Skeletal muscle satellite cell (primary cell): ENCODE data around the gene ARHGAP15.

Experiments used
- H3K27me3 ChIP-seq: 2 replicates; pipeline ENCODE4 v1.7.0; 2013; ENCODE audit warnings: low read length; ENCODE audit not compliant: control insufficient read depth, insufficient read depth
- H3K36me3 ChIP-seq: 2 replicates; pipeline ENCODE4 v1.7.0; 2013; ENCODE audit warnings: mild to moderate bottlenecking, control low read depth, low read length; ENCODE audit not compliant: insufficient read depth
- H3K4me1 ChIP-seq: 2 replicates; pipeline ENCODE4 v1.7.0; 2013; ENCODE audit warnings: low read length; ENCODE audit not compliant: control insufficient read depth, insufficient read depth
- H3K4me2 ChIP-seq: 2 replicates; pipeline ENCODE4 v1.7.0; 2013; ENCODE audit warnings: mild to moderate bottlenecking, low read length
- H3K4me3 ChIP-seq: 2 replicates; pipeline ENCODE4 v1.7.0; 2013; ENCODE audit warnings: low read length
- H3K9ac ChIP-seq: 2 replicates; pipeline ENCODE4 v1.7.0; 2013; ENCODE audit warnings: mild to moderate bottlenecking, low read depth, low read length, moderate library complexity
- H3K9me3 ChIP-seq: replicated peaks from 2 replicates; pipeline ENCODE4 v1.7.0; 2013; ENCODE audit warnings: mild to moderate bottlenecking, control low read depth, low read length

ARHGAP15 gene

DNA sequence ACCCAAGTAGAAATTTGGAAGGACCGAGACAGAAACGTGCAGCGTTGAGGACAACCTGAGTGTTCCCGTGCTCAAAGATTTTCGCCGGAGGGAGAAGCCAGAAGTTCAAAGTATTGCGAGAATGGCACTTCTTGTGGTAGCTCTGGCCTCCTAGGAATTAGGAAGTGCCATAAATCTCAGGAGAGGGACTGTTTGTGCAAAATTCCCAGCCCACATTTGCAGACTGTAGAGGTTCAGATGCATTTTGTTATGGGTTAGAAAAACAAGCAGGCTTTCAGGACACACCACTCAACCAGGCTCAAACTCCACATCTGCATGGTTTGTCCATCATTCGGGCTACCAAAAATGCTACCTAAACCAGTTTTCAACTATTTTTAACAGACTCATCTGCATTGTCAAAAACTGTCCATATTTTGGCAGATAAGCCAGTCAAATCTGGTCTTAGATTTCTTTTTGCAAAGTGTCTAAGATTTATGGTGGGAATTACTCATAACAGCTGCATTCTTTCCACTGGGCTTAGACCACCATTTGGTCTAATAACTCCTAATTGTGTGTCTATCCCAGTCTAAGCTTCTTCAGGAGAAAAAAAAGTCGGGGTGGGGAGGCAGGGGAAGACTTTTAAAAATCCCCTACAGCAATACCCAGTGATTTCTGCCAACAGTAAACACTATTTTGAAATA is 422.9 kb downstream of the ARHGAP15 start:
- no peak overlapping the region for H3K4me3 ChIP-seq
- H3K36me3 ChIP-seq = no peaks in the 10 kb centered on the region
- H3K9ac ChIP-seq = no peak overlapping the region
- H3K4me1 ChIP-seq = peaks cover 7% of the 10 kb centered on the region
- H3K4me2 ChIP-seq = peak overlapping the region; percentile 39
- H3K9me3 ChIP-seq = no peaks in the 10 kb centered on the region
- H3K27me3 ChIP-seq = no peaks in the 10 kb centered on the region

DNA sequence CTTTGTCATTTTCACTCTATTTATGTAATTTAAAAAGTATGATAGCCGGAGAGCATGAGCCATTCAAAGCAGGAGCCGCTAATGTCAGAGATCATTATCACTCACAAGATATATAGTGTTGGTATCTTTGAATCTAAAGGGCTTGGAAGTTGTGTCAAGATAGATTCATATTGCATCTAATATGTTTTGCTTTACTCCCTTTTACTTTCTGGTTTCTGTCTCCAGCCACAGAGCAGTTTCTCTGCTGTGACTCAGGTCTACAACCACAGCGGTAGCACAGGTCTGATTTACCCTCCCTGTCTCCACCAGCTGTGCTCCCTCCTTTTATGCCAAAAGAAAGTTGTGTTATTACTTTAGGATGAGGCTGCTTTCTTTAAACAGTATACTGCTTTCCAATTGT is 424.0 kb downstream of the ARHGAP15 start:
- Histone ChIP-seq H3K36me3 (no peaks in the 10 kb centered on the region), H3K9me3 (no peaks in the 10 kb centered on the region), H3K4me3 (no peak overlapping the region), H3K9ac (no peak overlapping the region), H3K4me1 (peaks cover 7% of the 10 kb centered on the region), H3K4me2 (no peak overlapping the region), H3K27me3 (no peaks in the 10 kb centered on the region)

DNA sequence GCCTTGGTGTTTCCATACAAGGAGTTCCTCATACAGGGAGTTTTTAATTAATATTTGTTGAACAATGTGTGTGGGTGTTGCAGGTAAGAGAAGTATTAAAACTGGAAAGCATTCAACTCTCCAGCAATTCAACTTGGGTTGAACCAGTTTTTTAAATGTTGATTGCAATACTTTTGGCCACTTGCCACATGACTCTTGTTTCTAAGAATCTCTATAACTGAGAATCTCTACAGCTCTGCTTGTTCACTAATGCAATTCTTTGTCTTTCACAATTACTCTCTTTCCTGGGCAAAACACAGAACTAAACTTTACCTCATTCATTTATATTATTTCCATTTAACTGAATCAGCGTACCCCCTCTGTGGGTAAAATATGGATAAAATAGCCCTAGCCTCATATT is 429.4 kb downstream of the ARHGAP15 start:
- peaks cover 6% of the 10 kb centered on the region for H3K4me1 ChIP-seq
- H3K4me3 ChIP-seq = no peak overlapping the region
- no peaks in the 10 kb centered on the region for H3K9me3 ChIP-seq
- H3K36me3 ChIP-seq = no peaks in the 10 kb centered on the region
- no peak overlapping the region for H3K9ac ChIP-seq
- no peaks in the 10 kb centered on the region for H3K27me3 ChIP-seq
- no peak overlapping the region for H3K4me2 ChIP-seq

DNA sequence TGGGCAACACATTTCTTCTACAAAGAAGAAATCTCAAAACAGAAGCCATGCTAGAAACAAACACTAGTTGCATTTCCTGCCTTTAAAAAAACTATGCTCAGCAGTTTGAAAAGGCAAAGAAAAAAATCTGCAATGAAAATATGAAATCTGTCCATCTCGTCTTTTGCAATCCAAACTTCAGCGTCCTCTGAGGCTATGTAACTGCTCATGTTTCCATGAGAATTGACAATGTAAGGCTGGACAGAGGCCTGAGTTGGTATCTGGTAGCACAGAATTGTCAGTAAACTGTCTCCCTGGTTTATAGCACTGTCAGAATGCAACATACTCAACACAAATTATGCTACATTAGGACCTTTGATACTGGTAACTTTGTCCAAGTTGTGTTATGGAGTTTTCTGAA is 429.9 kb downstream of the ARHGAP15 start:
- no peak overlapping the region for H3K4me3 ChIP-seq
- H3K4me2 ChIP-seq = no peak overlapping the region
- H3K27me3 ChIP-seq = no peaks in the 10 kb centered on the region
- H3K9ac ChIP-seq = no peak overlapping the region
- H3K9me3 ChIP-seq = no peaks in the 10 kb centered on the region
- H3K4me1 ChIP-seq = peaks cover 6% of the 10 kb centered on the region
- H3K36me3 ChIP-seq = no peaks in the 10 kb centered on the region

DNA sequence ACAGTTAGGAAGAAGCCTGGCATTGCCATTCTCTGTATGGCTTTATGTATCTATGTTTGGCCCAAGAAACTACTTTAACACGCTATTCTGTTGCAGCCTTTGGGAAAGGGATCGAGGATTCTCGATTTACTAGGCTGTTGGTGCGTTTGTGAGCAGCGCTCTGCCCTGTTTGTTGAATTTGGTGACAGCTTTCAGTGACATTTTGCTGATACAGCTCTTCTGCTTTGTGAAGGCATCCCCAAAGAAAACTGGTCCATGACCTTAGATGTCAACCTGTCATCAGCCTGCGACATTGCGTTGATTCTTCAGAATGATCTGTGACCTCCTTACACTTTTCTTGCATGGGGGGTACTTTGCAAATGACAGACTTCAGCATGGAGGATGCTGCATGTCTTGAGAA is 431.5 kb downstream of the ARHGAP15 start:
- Histone ChIP-seq H3K27me3 (no peaks in the 10 kb centered on the region), H3K4me1 (peaks cover 6% of the 10 kb centered on the region), H3K4me2 (no peak overlapping the region), H3K4me3 (no peak overlapping the region), H3K36me3 (no peaks in the 10 kb centered on the region), H3K9me3 (no peaks in the 10 kb centered on the region), H3K9ac (no peak overlapping the region)

DNA sequence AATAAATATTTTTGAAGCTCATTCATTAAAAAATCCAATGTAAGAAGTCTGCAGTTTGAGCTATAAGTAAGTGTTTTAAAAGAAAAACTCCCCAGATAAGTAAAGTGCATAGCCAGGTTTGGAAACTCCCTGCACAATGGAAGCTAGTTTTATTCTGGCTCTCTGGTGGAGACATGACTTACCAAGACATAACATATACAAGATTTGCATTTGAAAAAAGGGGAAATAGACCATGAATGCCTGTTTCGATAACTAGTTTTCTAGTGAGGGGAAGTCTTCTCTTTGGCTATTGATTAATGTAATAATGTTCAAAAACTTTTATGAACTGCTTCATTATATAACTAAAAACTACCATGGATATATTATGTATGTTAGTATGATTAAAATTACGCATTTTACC is 435.2 kb downstream of the ARHGAP15 start:
- Histone ChIP-seq H3K9ac (no peak overlapping the region), H3K9me3 (no peaks in the 10 kb centered on the region)

DNA sequence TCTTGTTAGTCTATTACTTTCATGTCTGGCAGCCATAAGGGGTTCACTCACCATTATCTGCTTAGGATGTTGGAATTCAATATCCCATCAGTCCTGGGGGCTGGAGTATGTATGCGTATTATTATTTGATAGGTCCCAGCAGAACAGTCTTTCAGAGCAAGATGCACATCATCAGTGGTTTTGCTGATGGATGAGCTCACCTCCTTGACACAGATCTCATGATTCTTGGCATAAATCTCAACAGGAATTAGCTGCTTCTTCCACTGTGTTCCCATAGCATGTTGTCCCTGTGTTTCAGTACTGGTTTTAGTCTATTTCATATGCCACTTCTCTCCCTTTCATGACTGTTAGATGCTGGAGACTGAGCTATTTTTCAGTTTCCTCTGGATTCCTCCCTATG is 442.5 kb downstream of the ARHGAP15 start:
- H3K4me2 ChIP-seq = no peak overlapping the region
- no peak overlapping the region for H3K9ac ChIP-seq
- H3K36me3 ChIP-seq = no peaks in the 10 kb centered on the region
- H3K4me1 ChIP-seq = no peaks in the 10 kb centered on the region
- no peaks in the 10 kb centered on the region for H3K9me3 ChIP-seq
- no peak overlapping the region for H3K4me3 ChIP-seq
- no peaks in the 10 kb centered on the region for H3K27me3 ChIP-seq

More for the DNA sequence above, 435.2 kb downstream of the ARHGAP15 start:
- H3K4me3 ChIP-seq = no peak overlapping the region
- no peaks in the 10 kb centered on the region for H3K4me1 ChIP-seq
- H3K36me3 ChIP-seq = no peaks in the 10 kb centered on the region
- no peaks in the 10 kb centered on the region for H3K27me3 ChIP-seq
- H3K4me2 ChIP-seq = no peak overlapping the region

DNA sequence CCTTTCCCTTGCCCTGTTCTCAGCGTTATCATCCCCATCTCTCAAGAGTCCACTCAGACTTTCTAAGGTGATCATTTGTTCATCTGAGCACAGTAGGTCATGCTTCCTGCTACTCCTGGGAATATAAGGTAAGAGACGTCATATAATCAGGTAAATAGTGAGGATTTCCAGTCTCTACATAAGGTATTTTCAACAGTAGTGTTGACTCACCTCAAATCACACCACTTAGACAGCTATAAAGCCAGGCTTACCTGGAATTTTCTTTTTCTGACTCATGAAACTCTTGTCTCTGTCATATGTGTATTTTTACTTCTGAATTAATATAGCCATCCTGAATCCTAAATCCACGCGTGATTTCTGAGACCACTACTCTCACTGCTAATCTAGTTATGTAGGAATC is 443.2 kb downstream of the ARHGAP15 start:
- Histone ChIP-seq H3K9ac (no peak overlapping the region), H3K4me1 (no peaks in the 10 kb centered on the region), H3K9me3 (no peaks in the 10 kb centered on the region), H3K4me3 (no peak overlapping the region), H3K36me3 (no peaks in the 10 kb centered on the region), H3K4me2 (no peak overlapping the region), H3K27me3 (no peaks in the 10 kb centered on the region)

DNA sequence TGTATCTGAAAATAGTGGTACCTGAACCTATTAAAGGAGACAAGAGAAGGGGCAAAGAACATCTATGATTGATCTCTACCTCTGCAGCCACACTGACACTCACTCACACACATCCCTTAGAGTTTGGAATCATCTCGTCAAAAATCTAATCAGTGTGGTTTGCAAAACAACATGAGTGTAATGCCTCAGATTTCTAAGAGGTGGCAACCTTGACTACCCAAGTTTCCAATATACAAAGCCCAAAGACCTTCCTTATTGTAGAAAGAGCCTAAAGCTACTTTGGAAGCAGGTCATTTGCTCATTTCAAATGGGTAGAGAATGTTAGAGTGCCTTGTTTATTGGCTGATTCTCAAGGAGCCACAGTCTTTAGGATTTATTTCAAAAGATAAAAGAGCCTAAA is 444.9 kb downstream of the ARHGAP15 start:
- Histone ChIP-seq H3K27me3 (no peaks in the 10 kb centered on the region), H3K4me1 (no peaks in the 10 kb centered on the region), H3K4me2 (no peak overlapping the region), H3K36me3 (no peaks in the 10 kb centered on the region), H3K9ac (no peak overlapping the region), H3K9me3 (no peaks in the 10 kb centered on the region), H3K4me3 (no peak overlapping the region)

DNA sequence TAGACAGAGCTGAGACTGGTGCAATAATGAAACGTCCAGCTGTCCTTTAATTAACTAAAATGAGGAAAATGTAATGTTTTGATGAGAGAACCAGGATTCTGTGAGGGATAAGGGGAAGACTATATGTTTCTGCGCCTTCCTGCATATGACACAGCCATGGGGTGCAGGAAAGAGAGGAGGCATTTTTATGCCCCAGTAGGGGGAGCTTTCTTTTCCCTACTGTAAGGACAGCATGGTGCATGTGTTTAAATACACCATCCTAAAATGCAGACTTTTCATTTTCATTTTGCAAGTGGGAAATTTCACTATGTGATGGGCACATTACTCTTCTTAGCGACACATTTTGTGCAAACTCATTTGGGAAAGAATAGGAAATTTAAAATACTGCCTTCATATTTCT is 446.1 kb downstream of the ARHGAP15 start:
- Histone ChIP-seq H3K27me3 (no peaks in the 10 kb centered on the region), H3K36me3 (no peaks in the 10 kb centered on the region), H3K9ac (no peak overlapping the region), H3K4me2 (no peak overlapping the region), H3K4me1 (no peaks in the 10 kb centered on the region), H3K4me3 (no peak overlapping the region), H3K9me3 (no peaks in the 10 kb centered on the region)

DNA sequence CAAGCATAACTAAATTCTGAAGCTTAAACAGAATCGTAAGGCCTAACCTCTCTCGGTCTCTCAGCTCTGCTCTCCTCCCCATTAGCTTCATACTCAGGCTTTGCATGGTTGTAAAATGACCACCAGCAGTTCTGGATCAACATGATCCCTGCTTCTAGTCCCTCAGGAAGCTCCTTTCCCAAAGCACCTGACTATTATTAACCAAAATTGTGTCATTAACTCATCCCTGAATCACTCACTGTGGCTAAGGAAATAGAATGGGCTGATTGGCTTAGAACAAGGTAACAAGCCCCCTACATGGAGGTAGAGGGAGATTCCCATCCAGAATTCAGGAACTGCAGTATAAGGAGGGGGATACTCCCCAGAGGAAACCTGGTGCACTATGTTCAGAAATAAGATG is 448.3 kb downstream of the ARHGAP15 start:
- no peak overlapping the region for H3K4me3 ChIP-seq
- no peaks in the 10 kb centered on the region for H3K36me3 ChIP-seq
- H3K9ac ChIP-seq = no peak overlapping the region
- peaks cover 6% of the 10 kb centered on the region for H3K4me1 ChIP-seq
- no peaks in the 10 kb centered on the region for H3K9me3 ChIP-seq
- H3K27me3 ChIP-seq = no peaks in the 10 kb centered on the region
- no peak overlapping the region for H3K4me2 ChIP-seq

DNA sequence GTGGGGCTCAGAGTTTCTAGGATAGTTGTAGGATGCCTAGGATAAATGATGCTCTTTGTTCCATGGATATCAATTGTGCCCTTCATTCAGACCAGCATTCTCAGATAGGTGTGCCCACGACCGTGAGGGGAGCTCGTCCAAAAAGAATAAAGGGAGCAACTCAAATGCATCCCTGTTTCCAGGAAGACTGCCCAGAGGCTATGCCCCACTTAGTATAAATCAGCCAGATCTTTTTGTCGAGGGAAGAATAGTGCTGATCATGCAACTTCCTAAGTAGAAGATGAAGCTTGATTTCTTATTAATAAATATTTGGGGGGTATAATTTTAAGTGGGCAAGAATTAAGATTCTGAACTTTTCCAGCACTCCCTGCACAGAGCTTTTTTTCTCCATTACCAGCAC is 450.2 kb downstream of the ARHGAP15 start:
- Histone ChIP-seq H3K4me1 (peaks cover 7% of the 10 kb centered on the region), H3K36me3 (no peaks in the 10 kb centered on the region), H3K9ac (no peak overlapping the region), H3K4me2 (no peak overlapping the region), H3K9me3 (no peaks in the 10 kb centered on the region), H3K27me3 (no peaks in the 10 kb centered on the region), H3K4me3 (no peak overlapping the region)
